Peyer's patch (tissue), 4 donors: Measurements from ENCODE around the gene PIP5K1B.

Experiments
- POLR2A ChIP-seq, 2 donors: fragments of 450-650 bp; IDR thresholded peaks; one replicate each; pipeline ENCODE4 v1.5.1; 2017; ENCODE audit warnings: antibody characterized with exemption in 2 of 2, mild to moderate bottlenecking in 2 of 2, moderate library complexity in 2 of 2
- TF ChIP-seq, protein P1 (sequence below), 6 experiments: fragments of 450-650 bp in 4 of 6; fragments of 200-600 bp in 2 of 6; sonication (generic) in 1 of 6; IDR thresholded peaks; one replicate each; pipeline ENCODE4 v1.5.1; 2017 to 2019; ENCODE audit warnings: antibody characterized with exemption in 6 of 6, mild to moderate bottlenecking in 3 of 6, moderate library complexity in 1 of 6

DNA sequence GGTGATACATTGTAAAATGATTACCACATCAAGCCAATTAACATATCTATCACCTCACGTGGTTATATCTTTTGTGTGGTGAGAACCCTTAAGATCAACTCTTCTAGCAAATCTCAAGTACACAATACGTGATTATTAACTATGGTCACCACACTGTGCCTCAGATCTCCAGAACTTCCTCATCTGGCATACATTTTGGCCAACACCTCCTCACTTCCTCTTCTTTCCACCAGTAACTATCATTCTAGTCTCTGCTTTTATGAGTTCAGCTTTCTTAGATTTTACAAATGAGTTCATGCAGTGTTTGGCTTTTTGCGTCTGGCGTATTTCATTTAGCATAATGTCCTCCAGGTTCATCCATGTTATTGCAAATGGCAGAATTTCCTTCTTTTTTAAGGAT, 273.0 kb downstream of the PIP5K1B start:
- TF ChIP-seq, protein P1, sequence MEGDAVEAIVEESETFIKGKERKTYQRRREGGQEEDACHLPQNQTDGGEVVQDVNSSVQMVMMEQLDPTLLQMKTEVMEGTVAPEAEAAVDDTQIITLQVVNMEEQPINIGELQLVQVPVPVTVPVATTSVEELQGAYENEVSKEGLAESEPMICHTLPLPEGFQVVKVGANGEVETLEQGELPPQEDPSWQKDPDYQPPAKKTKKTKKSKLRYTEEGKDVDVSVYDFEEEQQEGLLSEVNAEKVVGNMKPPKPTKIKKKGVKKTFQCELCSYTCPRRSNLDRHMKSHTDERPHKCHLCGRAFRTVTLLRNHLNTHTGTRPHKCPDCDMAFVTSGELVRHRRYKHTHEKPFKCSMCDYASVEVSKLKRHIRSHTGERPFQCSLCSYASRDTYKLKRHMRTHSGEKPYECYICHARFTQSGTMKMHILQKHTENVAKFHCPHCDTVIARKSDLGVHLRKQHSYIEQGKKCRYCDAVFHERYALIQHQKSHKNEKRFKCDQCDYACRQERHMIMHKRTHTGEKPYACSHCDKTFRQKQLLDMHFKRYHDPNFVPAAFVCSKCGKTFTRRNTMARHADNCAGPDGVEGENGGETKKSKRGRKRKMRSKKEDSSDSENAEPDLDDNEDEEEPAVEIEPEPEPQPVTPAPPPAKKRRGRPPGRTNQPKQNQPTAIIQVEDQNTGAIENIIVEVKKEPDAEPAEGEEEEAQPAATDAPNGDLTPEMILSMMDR (IDR thresholded peaks at IDR 0.05) = no peak
- no peak for TF ChIP-seq POLR2A (IDR thresholded peaks at IDR 0.05)
